WTC11 (cell line): Measurements from ENCODE around the gene PLXDC1. TPM values are rescaled to one million over a fixed set of nuclear protein-coding genes. Genes with fewer than 3 reads are reported as not detected.

Experiments
- ATAC-seq: fragments of 200-7000 bp; cut with Tn5 transposase; 2 replicates; pipeline ENCODE4 v1.10.0; 2021; ENCODE audit warnings: mild to moderate bottlenecking, moderate library complexity
- CTCF ChIA-PET: fragments of 300-600 bp; sonication (Branson Sonifier 250); formaldehyde crosslinking; loops from one replicate; lab custom pipeline; 2021; ENCODE audit warnings: antibody characterized with exemption; lab: Charles Lee
- POLR2A ChIA-PET: fragments of 350-600 bp; sonication (Branson Sonifier 250); formaldehyde crosslinking; loops from one replicate; lab custom pipeline; 2021; ENCODE audit warnings: antibody characterized with exemption; lab: Charles Lee
- DNase-seq: peaks from one replicate; pipeline ENCODE4 v3.0.0; 2021; ENCODE audit warnings: low spot score
- H3K27ac Mint-ChIP-seq: 2 replicates; pipeline ENCODE4 v1.8.0; 2021; ENCODE audit warnings: mixed read lengths
- H3K27me3 Mint-ChIP-seq: 2 replicates; pipeline ENCODE4 v1.8.0; 2021; ENCODE audit warnings: low read depth, mild to moderate bottlenecking, moderate library complexity, mixed read lengths
- H3K36me3 Mint-ChIP-seq: 2 replicates; pipeline ENCODE4 v1.8.0; 2021; ENCODE audit warnings: mixed read lengths
- H3K4me1 Mint-ChIP-seq: 2 replicates; pipeline ENCODE4 v1.8.0; 2022; ENCODE audit warnings: mixed read lengths
- H3K4me3 Mint-ChIP-seq: 2 replicates; pipeline ENCODE4 v1.8.0; 2021; ENCODE audit warnings: mild to moderate bottlenecking, moderate library complexity, mixed read lengths
- H3K9me3 Mint-ChIP-seq: 2 replicates; pipeline ENCODE4 v1.8.0; 2021; ENCODE audit warnings: mixed read lengths
- ATF1 ChIP-seq: sonication (generic); formaldehyde crosslinking; IDR thresholded peaks from 2 replicates; pipeline ENCODE4 v1.8.1; 2023; ENCODE audit warnings: mild to moderate bottlenecking, moderate library complexity, missing genetic modification reagents
- CREB1 ChIP-seq: sonication (generic); formaldehyde crosslinking; IDR thresholded peaks from 2 replicates; pipeline ENCODE4 v1.8.0; 2023; ENCODE audit warnings: mild to moderate bottlenecking, missing genetic modification reagents
- E2F5 ChIP-seq: sonication (generic); formaldehyde crosslinking; IDR thresholded peaks from 2 replicates; pipeline ENCODE4 v1.8.1; 2022; ENCODE audit warnings: mild to moderate bottlenecking, moderate library complexity, missing genetic modification reagents
- ELF4 ChIP-seq: sonication (generic); formaldehyde crosslinking; IDR thresholded peaks from 2 replicates; pipeline ENCODE4 v1.8.1; 2022; ENCODE audit warnings: low read depth, mild to moderate bottlenecking, moderate library complexity, missing genetic modification reagents
- FOXK1 ChIP-seq: sonication (generic); formaldehyde crosslinking; IDR thresholded peaks from 2 replicates; pipeline ENCODE4 v1.8.0; 2022; ENCODE audit warnings: mild to moderate bottlenecking, moderate library complexity, missing genetic modification reagents
- IRF1 ChIP-seq: sonication (generic); formaldehyde crosslinking; IDR thresholded peaks from 2 replicates; pipeline ENCODE4 v1.8.0; 2023; ENCODE audit warnings: missing genetic modification reagents
- IRF2 ChIP-seq: sonication (generic); formaldehyde crosslinking; IDR thresholded peaks from 2 replicates; pipeline ENCODE4 v1.8.0; 2022; ENCODE audit warnings: low read depth, missing genetic modification reagents, borderline replicate concordance
- MXD4 ChIP-seq: fragments of 250-450 bp; sonication (Bioruptor Pico); IDR thresholded peaks from 2 replicates; pipeline ENCODE4 v1.8.0; 2021; ENCODE audit warnings: mild to moderate bottlenecking, moderate library complexity, borderline replicate concordance
- NR2C2 ChIP-seq: sonication (generic); formaldehyde crosslinking; IDR thresholded peaks from 2 replicates; pipeline ENCODE4 v1.8.0; 2022; ENCODE audit warnings: mild to moderate bottlenecking, missing genetic modification reagents
- SMAD4 ChIP-seq: sonication (generic); formaldehyde crosslinking; IDR thresholded peaks from 2 replicates; pipeline ENCODE4 v1.8.0; 2022; ENCODE audit warnings: mild to moderate bottlenecking, missing genetic modification reagents
- SOX15 ChIP-seq: fragments of 250-450 bp; sonication (Bioruptor Pico); IDR thresholded peaks from 2 replicates; pipeline ENCODE4 v1.9.0; 2021; ENCODE audit warnings: mild to moderate bottlenecking
- TP53 ChIP-seq: sonication (generic); formaldehyde crosslinking; IDR thresholded peaks from 2 replicates; pipeline ENCODE4 v1.8.1; 2023; ENCODE audit warnings: mild to moderate bottlenecking, missing genetic modification reagents
- ZNF396 ChIP-seq: fragments of 250-450 bp; sonication (Bioruptor Pico); IDR thresholded peaks from 2 replicates; pipeline ENCODE4 v1.8.0; 2021; ENCODE audit warnings: mild to moderate bottlenecking, moderate library complexity, borderline replicate concordance
- ZNF416 ChIP-seq: fragments of 250-450 bp; sonication (Bioruptor Pico); IDR thresholded peaks from 2 replicates; pipeline ENCODE4 v1.9.0; 2021; ENCODE audit warnings: mild to moderate bottlenecking, inconsistent platforms
- ZNF425 ChIP-seq: fragments of 250-450 bp; sonication (Bioruptor Pico); conservative IDR thresholded peaks from 2 replicates; pipeline ENCODE4 v1.9.0; 2021; ENCODE audit warnings: mild to moderate bottlenecking
- ZSCAN18 ChIP-seq: fragments of 250-450 bp; sonication (Bioruptor Pico); IDR thresholded peaks from 2 replicates; pipeline ENCODE4 v2.1.2; 2022; ENCODE audit warnings: mild to moderate bottlenecking, moderate library complexity
- total RNA-seq: library from RNA; stranded (reverse); gene quantifications from 3 replicates; pipeline ENCODE4 v1.2.3, GENCODE V29; 2021

PLXDC1 gene
- total RNA-seq, 1 experiment from 2014 or later = 5.4 TPM

GRCh38 chr17:39141294-39141693 lies 10.1 kb downstream of the PLXDC1 start (continued):
- TF ChIP-seq ELF4 (CRISPR knock-in tag) (no peak), CREB1 (CRISPR knock-in tag) (no peak), ZNF425 (CRISPR knock-in tag) (no peak)

GRCh38 chr17:39139561-39139960 lies 11.9 kb downstream of the PLXDC1 start:
- no peak for DNase-seq
- Mint-ChIP-seq H3K36me3 (peaks cover 2% of the 10 kb centered on the region; the same call in 1 of the 2 replicates), H3K4me1 (no peaks in the 10 kb centered on the region; the same call in 1 of the 2 replicates), H3K27ac (no peak overlapping the region), H3K27me3 (no peaks in the 10 kb centered on the region; the same call in 1 of the 2 replicates), H3K4me3 (no peak overlapping the region), H3K9me3 (peaks cover 9% of the 10 kb centered on the region)
- no peak for ATAC-seq
- TF ChIP-seq SMAD4 (CRISPR knock-in tag) = no peak
- CTCF ChIA-PET = interaction anchor here (1.1 to 1.8 kb wide), 3 partner anchors 25 to 156 kb away, joined by 3 to 5 read pairs (median 5); no protein-coding TSS in a partner anchor
- POLR2A ChIA-PET = no interaction called here

- ChIA-PET POLR2A (no interaction called here), CTCF (interaction anchor here (1.8 kb wide), 1 partner anchor 35 kb away, joined by 5 read pairs; no protein-coding TSS in a partner anchor)
- DNase-seq = no peak
- peaks cover 2% of the 10 kb centered on the region; the same call in 1 of the 2 replicates for H3K36me3 Mint-ChIP-seq
- H3K4me3 Mint-ChIP-seq = no peak overlapping the region
- no peak overlapping the region for H3K27ac Mint-ChIP-seq
- H3K27me3 Mint-ChIP-seq = no peaks in the 10 kb centered on the region; the same call in 1 of the 2 replicates
- no peak for ATAC-seq
- peaks cover 9% of the 10 kb centered on the region for H3K9me3 Mint-ChIP-seq
- TF ChIP-seq ATF1 (CRISPR knock-in tag) = no peak
- TF ChIP-seq ELF4 (CRISPR knock-in tag) = no peak
- no peak for TF ChIP-seq ZNF416
- H3K4me1 Mint-ChIP-seq = no peaks in the 10 kb centered on the region; the same call in 1 of the 2 replicates
Measured at GRCh38 chr17:39139161-39139511, 12.3 kb downstream of the PLXDC1 start.

- no peak for TF ChIP-seq TP53
- TF ChIP-seq IRF2 (CRISPR knock-in tag) = no peak
- no peak for TF ChIP-seq NR2C2
- no peak for TF ChIP-seq E2F5 (CRISPR knock-in tag)
- TF ChIP-seq ZNF396 (CRISPR knock-in tag) = no peak
- TF ChIP-seq CREB1 (CRISPR knock-in tag) = no peak
- TF ChIP-seq SOX15 (CRISPR knock-in tag) = no peak
- ChIA-PET POLR2A (no interaction called here), CTCF (interaction anchor here (1.6 to 2.4 kb wide), 3 partner anchors 14 to 155 kb away, joined by 5 to 7 read pairs (median 5); no protein-coding TSS in a partner anchor)
- Mint-ChIP-seq H3K9me3 (peaks cover 9% of the 10 kb centered on the region), H3K27ac (no peak overlapping the region), H3K4me1 (no peaks in the 10 kb centered on the region; the same call in 1 of the 2 replicates), H3K4me3 (no peak overlapping the region), H3K27me3 (no peaks in the 10 kb centered on the region; the same call in 1 of the 2 replicates), H3K36me3 (peaks cover 2% of the 10 kb centered on the region; the same call in 1 of the 2 replicates)
- ATAC-seq = no peak
- DNase-seq = no peak
Measured at GRCh38 chr17:39138431-39139160, 12.8 kb downstream of the PLXDC1 start.

GRCh38 chr17:39134878-39135277 lies 16.6 kb downstream of the PLXDC1 start:
- no peaks in the 10 kb centered on the region; the same call in none of the 2 replicates for H3K27me3 Mint-ChIP-seq

More at GRCh38 chr17:39134878-39135277, 16.6 kb downstream of the PLXDC1 start:
- TF ChIP-seq IRF1 (CRISPR knock-in tag) (no peak), FOXK1 (CRISPR knock-in tag) (no peak), MXD4 (no peak), ZSCAN18 (no peak)
- H3K36me3 Mint-ChIP-seq = no peaks in the 10 kb centered on the region
- H3K27ac Mint-ChIP-seq = no peak overlapping the region
- H3K9me3 Mint-ChIP-seq = no peaks in the 10 kb centered on the region
- ChIA-PET POLR2A (no interaction called here), CTCF (interaction anchor here (0.7 to 1.4 kb wide), 3 partner anchors 17 to 39 kb away, joined by 3 to 4 read pairs (median 3); partner anchors contain the start of gene PLXDC1)
- ATAC-seq (no peak), DNase-seq (no peak)
- H3K4me3 Mint-ChIP-seq = no peak overlapping the region
- H3K4me1 Mint-ChIP-seq = peaks cover 8% of the 10 kb centered on the region
